Measurements from ENCODE around the gene TCHHL1.

TCHHL1 gene

DNA sequence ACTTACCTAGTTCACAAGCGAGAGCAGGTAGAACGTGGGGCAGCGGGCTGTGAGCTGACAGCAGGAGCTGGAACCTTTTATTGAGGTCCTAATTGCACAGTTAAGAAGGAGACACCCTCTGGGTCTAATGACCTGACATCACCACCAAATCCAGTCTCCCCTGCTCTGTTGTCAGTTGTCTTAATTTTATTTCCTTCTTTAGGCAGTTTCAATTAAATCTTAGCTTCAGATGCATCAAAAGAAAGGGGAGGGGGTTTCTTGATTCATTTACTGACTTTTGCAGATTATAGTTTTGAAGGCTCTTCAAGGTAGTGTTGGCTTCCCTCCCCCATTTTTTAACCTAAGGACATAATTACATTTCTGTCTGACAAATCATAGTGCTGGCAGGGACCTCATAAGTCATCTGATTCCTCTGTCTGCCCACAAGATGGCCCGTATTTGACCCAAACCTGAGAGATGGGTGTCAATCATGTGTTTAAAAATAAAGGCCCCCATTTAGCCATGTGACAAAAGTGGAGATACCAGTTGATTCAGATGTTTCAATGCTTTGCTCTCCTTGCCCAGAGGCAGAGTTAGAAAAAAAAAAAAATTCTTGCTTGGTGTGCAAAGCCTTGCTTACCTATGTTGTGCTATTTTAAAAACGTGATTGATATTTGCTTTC, at the start of gene TCHHL1:
Gene TCHHL1 (minus strand): TSS at position 51 of the 661 bp plus-strand sequence. CDS start 921 bp downstream, outside the sequence.
- DNase-seq (ENCODE audit: low read depth): no peak

DNA sequence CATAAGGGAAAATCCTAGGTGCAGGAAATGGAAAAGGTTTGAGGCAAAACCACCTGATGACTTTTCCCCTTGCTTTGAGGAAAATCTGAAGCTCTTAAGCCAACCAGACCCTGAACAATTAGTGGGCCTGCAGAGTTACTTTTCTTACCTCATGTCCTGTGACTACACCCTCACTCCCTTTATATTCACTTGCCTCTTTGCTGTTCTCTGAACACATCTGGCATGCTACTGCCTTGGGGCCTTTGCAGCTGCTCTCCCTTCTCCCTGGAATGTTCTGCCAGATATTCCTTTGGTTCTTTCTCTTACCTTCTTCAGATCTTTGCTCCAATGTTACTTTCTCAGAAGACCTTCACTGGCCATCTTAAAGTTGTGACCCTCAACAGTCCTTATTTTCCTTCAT, 48.4 kb upstream of the TCHHL1 start:
- no peak for DNase-seq (ENCODE audit: low read depth)

DNA sequence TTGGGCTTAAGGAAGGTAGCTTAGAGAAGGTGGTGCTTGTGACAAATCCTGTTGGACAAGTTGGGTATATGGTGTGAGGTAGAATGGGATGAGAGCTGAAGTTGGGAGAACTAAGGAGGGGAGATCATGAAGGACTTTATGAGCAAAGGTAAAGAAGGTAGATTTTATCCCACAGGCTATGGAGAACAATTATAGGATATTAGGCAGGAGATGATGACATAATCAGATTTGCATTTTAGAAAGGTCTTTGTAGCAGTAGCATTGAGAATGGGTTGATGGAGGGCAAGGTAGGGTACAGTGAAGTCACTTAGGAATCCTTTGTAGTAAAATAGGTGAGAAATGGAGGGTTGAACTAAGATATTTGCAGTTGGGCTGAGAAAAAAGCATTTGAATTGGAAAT, 41.3 kb upstream of the TCHHL1 start:
- DNase-seq (ENCODE audit: low read depth): no peak

DNA sequence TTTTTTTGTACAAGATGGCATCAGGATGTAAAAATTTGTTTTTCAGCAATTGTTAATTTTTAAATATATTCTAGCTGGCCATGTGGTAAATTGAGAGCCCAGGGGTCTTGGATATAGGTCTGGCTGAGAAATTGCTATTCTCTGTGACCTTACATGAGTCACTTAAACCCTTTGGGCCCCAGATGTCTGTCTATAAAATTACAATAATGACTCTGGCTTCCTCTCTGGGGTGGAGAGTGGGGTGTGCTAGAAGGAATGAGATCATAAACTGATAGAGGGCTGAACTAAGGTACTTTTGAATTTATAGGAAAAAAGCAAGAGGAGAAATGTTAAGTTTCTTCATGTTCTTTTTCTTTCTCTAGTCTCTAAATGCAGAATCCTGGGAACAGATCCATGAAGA, 38.8 kb upstream of the TCHHL1 start:
- DNase-seq (ENCODE audit: low read depth): no peak

DNA sequence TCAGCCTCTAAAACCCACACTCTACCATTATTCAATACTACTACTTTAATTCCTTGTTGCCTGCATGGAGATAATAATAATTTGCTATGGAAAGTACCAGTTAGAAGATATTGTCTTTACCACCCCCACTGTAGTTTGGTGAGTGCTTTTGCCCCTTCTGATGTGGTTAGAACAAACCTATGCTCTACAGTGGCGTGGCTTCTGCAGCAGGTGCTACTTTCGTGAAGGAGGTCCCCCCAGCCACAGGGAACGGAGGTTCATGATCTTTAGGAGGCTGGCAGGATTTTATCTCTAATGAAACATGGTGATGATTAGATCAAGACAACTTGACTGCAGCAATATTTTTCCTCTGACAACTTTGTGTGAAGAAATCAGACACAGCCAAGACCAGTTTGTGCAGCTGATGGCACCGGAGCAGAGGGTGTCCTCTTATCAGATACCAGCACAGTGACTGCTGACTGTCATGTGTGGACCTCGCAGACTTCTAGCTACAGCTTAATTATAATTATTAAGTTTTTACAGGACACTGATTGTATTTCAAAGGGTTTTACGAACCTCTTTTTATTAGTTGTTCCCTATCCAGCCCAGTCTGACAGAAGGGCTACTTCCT, 37.1 kb upstream of the TCHHL1 start:
- no peak for DNase-seq (ENCODE audit: low read depth)

DNA sequence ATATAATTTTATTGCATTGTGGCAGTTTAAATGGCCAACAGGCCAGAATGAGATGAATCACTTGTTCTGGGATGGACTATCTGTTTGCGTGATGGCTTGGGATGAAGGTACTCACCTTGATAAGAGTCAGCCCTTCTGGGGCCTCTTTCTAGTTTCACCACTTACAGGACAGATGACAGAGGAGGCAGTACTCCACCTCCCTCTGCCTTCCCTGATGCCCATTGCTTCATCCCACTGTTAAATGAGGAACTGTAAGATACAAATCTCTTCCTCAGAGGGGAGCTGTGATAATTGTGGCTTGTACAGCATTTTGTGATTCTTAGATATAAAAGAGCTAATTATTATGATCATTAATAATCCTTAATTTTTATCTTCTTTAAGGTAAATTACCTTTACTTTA, 30.1 kb upstream of the TCHHL1 start:
- no peak for DNase-seq (ENCODE audit: low read depth)

DNA sequence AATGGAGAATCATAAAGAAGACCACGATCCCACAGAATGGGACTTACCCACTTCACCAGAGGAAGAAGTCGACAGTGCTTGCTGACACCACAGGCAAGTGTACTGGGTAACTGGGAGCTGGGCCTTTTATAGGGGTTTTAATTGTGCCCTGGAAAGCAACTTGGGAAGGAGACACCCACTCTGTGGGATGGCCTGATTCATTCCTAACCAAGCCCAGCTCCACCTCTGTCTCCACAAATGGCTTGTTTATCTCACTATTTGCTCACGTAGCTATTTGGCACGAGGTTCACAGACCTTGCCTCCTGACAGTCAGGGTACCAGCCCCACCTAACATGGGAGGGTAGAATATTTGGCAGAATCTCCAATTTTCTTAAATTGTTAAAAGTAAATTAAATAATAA, 26.5 kb upstream of the TCHHL1 start, which contains the start of gene TCHH:
Gene TCHH (minus strand): TSS at position 101 of the 400 bp plus-strand sequence. CDS start 1,364 bp downstream, outside the sequence.
- DNase-seq (ENCODE audit: low read depth): no peak

DNA sequence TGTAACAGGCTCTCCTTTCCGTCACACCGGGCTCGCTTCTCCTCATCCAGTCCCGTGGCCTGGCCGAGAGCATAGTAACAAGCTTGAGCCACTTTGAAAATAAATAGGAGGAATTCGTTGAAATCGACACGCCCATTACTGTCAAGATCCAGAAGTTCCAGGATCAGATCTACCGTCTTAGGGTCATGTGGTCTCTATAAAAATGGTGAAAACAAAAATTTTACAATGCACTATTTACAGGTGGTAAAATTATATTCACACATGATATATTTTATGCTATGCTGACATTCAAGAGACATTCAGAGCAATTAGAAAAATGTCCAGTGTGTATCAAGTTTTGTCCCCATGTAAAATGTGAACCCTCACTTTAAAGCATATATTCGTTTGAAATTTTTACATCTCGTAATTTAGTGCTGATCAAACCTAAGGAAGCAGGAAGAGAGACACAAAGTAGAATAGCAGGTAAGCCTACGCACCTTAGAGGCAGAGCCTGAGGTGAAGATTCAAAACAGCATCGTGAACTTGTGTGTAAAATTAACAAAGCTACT, 24.1 kb upstream of the TCHHL1 start:
- DNase-seq (ENCODE audit: low read depth): no peak

DNA sequence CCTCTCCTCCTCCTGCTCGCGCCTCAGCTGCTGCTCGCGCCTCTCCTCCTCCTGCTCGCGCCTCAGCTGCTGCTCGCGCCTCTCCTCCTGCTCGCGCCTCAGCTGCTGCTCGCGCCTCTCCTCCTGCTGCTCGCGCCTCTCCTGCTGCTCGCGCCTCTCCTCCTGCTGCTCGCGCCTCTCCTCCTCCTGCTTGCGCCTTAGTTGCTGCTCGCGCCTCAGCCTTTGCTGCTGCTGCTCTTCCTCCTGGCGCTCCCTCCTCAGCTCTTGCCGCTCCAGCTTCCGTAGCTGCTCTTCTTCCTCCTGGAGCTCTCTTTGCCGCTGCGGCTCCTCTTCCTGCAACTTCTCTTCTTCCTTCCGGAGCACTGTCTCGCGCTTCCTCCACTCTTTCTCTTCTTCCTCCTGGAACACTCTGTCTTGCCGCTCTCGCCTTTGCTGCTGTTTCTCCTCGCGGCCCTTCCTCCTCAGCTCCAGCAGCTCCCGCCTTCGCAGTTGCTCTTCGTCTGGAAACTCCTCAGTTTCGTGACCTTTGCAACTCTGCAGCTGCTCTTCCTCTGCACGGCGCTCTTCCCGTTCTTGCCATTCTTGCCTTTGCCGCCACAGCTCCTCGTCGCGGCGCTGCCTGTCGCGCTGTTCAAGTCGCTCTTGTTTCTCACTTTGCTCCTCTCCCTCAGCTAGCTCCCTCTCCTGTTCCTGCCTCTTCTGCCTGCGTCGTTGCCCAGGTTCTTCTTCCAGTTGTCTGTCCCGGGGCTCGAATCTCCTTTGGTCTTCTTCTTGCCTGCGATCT, 23.4 kb upstream of the TCHHL1 start:
- DNase-seq (ENCODE audit: low read depth): no peak

DNA sequence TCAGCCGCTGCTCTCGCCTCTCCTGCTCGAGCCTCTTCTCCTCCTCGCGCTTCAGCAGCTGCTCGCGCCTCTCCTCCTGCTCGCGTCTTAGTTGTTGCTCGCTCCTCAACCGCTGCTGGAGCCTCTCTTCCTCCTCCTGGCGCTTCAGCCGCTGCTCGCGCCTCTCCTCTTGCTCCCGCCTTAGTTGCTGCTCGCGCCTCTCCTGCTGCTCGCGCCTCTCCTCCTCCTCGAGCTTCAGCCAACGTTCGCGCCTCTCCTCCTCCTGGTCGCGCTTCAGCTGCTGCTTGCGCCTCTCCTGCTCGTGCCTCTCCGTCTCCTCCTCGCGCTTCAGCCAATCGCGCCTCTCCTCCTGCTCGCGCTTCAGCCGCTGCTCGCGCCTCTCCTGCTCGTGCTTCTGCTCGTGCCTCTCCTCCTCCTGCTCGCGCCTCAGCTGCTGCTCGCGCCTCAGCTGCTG, 22.7 kb upstream of the TCHHL1 start:
- peak; percentile 11 for DNase-seq (ENCODE audit: low read depth)

DNA sequence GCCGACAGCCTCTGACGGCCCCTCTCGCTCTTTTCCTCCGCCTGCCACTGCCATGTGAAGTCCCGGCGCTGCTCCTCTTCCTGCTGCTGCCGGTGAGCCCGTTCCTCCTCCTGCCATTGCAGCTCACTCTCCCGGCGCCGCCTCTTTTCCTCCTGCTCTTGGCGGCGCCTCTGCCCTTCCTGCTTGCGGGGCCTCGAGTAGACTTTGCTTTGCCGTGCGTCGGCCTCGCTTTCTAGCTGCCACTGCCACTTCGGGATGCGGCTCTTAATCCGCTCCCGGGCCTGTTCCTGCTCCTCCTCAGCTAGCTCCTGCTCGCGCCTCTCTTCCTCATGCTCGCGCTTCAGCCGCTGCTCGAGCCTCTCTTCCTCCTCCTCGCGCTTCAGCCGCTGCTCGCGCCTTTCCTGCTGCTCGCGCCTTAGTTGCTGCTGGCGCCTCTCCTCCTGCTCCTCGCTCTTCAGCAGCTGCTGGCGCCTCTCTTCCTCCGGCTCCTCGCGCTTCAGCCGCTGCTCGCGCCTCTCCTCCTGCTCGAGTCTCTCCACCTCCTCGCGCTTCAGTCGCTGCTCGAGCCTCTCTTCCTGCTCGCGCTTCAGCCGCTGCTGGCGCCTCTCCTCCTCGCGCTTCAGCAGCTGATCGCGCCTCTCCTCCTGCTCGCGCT, 22.1 kb upstream of the TCHHL1 start:
- DNase-seq (ENCODE audit: low read depth): peak; percentile 21

DNA sequence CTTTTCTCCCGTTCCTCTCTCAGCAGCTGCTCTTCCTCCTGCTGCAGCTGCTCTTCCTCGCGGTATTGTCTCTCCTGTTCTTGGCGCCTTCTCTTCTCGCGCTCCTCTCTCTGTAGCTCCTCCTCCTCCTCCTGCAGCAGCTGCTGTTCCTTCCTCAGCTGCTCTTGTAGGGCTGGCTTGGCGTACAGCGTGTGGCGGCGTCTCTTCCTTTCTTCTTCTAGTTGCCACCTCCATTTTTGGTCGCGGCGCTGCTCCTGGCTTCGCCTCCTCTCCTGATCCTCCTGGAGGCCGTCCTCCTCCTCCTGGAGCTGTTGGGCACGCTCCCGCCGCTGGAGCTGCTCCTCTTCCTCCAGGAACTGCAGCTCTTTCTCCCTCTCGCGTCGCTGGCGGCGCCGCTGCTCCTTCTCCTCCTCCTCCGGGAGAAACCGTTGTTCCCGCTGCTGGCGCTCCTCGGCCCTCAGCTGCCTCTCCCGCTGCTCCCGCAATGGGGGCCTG, 21.5 kb upstream of the TCHHL1 start:
- DNase-seq (ENCODE audit: low read depth): peak; percentile 27

DNA sequence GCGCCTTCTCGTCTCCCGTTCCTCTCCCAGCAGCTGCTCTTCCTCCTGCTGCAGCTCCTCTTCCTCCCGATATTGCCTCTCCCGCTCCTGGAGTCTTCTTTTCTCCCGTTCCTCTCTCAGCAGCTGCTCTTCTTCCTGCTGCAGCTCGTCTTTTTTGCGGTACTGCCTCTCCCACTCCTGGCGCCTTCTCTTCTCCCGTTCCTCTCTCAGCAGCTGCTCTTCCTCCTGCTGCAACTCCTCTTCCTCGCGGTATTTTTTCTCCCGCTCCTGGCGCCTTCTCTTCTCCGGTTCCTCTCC, 21.1 kb upstream of the TCHHL1 start:
- DNase-seq (ENCODE audit: low read depth): no peak

DNA sequence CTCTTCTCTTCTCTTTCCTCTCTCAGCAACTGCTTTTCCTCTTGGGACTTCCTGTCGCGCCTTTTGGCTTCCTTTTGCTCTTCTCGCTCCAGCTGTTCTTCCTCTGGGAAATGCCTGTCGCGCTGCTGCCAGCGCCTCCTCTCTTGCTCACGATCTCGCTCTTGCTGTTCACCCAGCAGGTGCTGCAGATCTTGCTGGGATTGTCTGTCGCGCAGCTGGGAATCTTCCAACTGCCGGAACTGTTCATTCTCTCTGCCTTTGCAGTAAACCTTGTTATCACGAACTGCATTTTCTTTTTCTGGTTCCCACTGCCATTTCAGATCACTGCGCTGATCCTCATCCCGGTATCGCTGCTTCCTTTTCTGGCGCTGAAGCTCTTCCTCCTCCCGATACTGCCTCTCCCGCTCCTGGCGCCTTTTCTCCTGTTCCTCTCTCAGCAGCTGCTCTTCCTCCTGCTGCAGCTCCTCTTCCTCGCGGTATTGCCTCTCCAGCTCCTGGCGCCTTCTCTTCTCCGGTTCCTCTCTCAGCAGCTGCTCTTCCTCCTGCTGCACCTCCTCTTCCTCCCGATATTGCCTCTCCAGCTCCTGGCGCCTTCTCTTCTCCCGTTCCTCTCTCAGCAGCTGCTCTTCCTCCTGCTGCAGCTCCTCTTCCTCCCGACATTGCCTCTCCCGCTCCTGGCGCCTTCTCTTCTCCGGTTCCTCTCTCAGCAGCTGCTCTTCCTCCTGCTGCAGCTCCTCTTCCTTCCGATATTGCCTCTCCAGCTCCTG, 20.6 kb upstream of the TCHHL1 start:
- no peak for DNase-seq (ENCODE audit: low read depth)

DNA sequence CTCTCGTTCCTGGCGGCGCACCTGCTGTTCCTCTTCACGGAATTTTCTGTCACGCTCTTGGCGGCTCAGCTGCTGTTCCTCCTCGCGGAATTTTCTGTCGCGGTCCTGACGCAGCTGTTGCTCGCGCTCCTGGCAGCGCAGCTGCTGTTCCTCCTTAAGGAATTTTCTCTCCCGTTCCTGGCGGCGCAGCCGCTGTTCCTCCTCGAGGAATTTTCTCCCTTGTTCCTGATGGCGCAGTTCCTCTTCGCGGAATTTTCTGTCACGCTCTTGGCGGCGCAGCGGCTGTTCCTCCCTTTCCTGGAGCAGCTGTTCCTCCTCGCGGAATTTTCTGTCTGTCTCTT, 20.0 kb upstream of the TCHHL1 start:
- no peak for DNase-seq (ENCODE audit: low read depth)

DNA sequence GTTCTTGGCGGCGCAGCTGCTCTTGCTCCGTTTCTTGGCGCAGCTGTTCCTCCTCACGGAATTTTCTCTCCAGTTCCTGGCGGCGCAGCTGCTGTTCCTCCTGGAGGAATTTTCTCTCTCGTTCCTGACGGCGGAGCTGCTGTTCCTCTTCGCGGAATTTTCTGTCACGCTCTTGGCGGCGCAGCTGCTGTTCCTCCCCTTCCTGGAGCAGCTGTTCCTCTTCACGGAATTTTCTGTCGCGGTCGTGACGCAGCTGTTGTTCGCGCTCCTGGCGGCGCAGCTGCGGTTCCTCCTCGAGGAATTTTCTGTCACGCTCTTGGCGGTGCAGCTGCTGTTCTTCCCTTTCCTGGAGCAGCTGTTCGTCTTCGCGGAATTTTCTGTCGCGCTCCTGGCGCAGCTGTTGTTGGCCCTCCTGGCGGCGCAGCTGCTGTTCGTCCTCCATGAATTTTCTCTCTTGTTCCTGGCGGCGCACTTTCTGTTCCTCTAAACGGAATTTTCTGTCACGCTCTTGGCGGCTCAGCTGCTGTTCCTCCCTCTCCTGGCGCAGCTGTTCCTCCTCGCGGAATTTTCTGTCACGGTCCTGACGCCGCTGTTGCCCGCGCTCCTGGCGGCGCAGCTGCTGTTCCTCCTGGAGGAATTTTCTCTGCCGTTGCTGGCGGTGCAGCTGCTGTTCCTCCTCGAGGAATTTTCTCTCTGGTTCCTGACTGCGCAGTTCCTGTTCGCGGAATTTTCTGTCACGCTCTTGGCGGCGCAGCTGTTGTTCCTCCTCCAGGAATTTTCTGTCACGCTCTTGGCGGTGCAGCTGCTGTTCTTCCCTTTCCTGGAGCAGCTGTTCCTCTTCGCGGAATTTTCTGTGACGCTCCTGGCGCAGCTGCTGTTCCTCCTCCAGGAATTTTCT, 19.4 kb upstream of the TCHHL1 start:
- peak; percentile 6 for DNase-seq (ENCODE audit: low read depth)

DNA sequence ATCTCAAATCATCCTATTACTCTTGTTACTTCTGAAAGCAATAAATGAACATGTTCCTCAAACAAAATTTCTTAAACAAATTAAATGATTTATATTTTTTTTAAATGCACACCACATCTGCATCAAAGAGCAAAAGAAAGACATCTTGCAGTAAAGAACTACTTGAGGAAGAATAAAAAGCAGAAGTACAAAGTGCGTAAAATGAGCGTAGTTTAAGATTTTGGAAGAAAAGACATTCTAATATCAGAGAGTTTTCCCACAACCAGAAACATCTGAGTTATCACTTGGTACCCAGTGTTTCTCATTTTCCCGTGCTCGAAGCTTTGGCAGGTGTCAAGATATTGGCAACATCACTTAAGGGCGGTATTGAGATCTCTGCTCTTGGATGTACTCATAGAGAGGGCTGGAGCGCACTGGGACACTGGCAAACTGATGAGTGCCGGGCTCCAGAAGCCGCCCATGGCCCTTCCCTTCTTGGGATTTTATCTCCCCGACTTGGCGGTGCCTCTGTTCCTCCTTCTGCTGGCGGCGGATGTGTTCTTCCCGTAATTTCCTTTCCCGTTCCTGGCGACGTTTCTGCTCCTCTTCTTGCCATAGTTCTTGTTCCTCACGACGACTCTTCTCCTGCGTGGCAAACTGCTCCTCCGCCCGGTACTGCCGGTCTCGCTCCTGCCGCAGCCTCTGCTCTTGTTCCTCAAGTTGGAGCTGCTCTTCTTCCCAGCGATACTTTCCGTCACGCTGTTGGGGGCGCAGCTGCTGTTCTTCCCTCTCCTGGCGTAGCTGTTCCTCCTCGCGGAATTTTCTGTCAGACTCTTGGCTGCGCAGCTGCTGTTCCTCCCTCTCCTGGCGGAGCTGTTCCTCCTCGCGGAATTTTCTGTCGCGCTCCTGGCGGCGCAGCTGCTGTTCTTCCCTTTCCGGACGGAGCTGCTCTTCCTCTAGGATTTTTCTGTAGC, 18.4 kb upstream of the TCHHL1 start:
- peak; percentile 3 for DNase-seq (ENCODE audit: low read depth)

DNA sequence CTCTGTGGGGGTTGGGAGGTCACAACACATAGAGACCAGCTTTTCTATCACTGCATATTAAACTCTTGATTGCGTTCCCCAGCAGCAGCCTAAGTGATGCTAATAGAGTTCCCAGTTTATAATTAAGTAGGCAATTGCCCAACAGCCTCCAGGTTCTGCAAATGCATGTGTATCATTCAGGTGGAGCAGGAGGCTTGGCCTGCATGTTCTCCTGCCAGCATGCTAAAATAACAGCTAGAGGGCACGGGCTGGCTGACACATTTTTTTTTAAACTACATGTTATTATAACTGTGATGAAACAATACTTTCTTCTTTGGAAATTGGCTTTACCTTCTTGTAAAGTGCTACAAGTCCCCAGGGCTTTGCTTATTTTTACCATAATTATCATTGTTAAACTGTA, 16.0 kb upstream of the TCHHL1 start:
- DNase-seq (ENCODE audit: low read depth): no peak

DNA sequence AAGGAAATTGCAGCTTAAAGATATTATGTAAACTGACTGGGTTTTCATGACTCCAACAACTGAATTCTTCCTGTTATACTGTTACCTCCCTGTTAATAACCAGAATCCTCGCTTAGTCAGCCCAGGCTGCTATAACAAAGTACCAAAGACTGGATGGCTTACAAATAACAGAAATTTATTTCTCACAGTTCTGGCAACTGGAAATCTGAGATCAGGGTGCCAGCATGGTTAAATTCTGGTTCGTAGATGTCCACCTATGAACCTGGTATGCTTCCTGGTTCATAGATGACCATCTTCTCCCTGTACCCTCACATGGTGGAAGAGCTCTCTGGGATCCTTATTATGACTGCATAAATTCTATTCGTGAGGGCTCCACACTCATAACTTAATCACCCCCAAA, 8.1 kb upstream of the TCHHL1 start:
- DNase-seq (ENCODE audit: low read depth): no peak
